HEK293T (cell line): ENCODE data around the gene ZNF487.

Experiments
- ARNT ChIP-seq: fragments of 450-650 bp; IDR thresholded peaks from 2 replicates; pipeline ENCODE4 v1.6.1; 2017; ENCODE audit warnings: mild to moderate bottlenecking
- BHLHE40 ChIP-seq: fragments of 450-650 bp; IDR thresholded peaks from 2 replicates; pipeline ENCODE4 v1.6.1; 2016; ENCODE audit warnings: mild to moderate bottlenecking, moderate library complexity, borderline replicate concordance
- CTBP1 ChIP-seq: fragments of 450-650 bp; IDR thresholded peaks from 2 replicates; pipeline ENCODE4 v1.6.1; 2016; ENCODE audit warnings: borderline replicate concordance
- ELF4 ChIP-seq: fragments of 450-650 bp; IDR thresholded peaks from 2 replicates; pipeline ENCODE4 v1.6.1; 2017; ENCODE audit warnings: antibody characterized with exemption
- FOXK2 ChIP-seq: fragments of 450-650 bp; IDR thresholded peaks from 2 replicates; pipeline ENCODE4 v1.6.1; 2016; ENCODE audit warnings: mild to moderate bottlenecking
- FOXM1 ChIP-seq: fragments of 450-650 bp; IDR thresholded peaks from 2 replicates; pipeline ENCODE4 v1.6.1; 2017; ENCODE audit warnings: mild to moderate bottlenecking, borderline replicate concordance
- NFRKB ChIP-seq: fragments of 450-650 bp; IDR thresholded peaks from 2 replicates; pipeline ENCODE4 v1.6.1; 2016; ENCODE audit warnings: mild to moderate bottlenecking, moderate library complexity
- SP1 ChIP-seq: fragments of 450-650 bp; IDR thresholded peaks from 2 replicates; pipeline ENCODE4 v1.6.1; 2017
- SUZ12 ChIP-seq: fragments of 450-650 bp; IDR thresholded peaks from 2 replicates; pipeline ENCODE4 v1.6.1; 2016; ENCODE audit warnings: mild to moderate bottlenecking
- TARDBP ChIP-seq: fragments of 450-650 bp; IDR thresholded peaks from 2 replicates; pipeline ENCODE4 v1.6.1; 2016
- ZNF384 ChIP-seq: fragments of 450-650 bp; IDR thresholded peaks from 2 replicates; pipeline ENCODE4 v1.6.1; 2016
- TF ChIP-seq, protein P1 (sequence below): fragments of 450-650 bp; IDR thresholded peaks from 2 replicates; pipeline ENCODE4 v1.6.1; 2016

DNA sequence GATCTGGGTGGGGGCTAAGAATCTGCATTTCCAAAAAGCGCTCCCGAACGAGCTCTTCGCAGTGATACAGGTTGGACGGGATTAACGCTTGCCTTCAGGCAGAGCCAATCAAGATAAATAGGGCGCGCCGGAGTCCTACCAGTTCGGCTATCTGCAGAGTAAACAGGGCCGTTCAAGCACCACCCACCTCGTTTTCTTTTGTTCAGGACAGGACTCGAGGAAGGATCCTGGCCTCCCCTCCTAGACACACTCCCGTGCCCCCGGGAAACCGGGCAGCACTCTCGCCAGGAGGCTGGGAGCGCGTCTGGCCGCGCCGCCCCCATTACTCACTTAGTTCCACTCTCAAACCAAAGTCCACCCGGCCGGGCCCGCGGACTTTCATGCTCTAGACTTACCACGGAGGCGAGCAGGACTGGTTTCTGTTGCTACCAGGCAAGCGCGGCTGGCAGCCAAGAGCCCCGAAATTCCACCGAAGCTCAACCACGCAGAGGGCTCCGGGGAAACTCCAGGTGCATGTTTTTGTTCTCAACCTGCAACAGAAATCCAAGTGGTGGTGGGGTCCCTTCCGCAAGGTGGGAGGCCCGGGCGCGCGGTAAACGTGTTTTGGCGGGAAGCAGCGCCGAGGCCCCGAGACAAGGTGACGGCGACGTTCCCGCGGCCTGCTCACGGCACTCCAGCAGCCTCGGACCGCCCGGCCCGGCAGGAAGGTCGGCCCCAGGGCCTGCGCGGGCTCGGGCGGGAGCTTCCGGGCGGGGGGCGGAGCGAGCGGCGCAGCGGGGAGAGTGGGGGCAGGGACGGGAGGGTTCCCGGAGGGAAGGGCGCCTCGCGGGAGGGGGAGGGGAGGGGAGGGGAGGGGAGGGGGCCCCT is 40.6 kb upstream of the ZNF487 start:
- TF ChIP-seq TARDBP (no peak), BHLHE40 (no peak), SP1 (no peak), SUZ12 (no peak), ARNT (no peak), CTBP1 (no peak), ZNF384 (no peak), NFRKB (no peak), ELF4 (no peak), FOXK2 (no peak), FOXM1 (no peak)
- TF ChIP-seq, protein P1, sequence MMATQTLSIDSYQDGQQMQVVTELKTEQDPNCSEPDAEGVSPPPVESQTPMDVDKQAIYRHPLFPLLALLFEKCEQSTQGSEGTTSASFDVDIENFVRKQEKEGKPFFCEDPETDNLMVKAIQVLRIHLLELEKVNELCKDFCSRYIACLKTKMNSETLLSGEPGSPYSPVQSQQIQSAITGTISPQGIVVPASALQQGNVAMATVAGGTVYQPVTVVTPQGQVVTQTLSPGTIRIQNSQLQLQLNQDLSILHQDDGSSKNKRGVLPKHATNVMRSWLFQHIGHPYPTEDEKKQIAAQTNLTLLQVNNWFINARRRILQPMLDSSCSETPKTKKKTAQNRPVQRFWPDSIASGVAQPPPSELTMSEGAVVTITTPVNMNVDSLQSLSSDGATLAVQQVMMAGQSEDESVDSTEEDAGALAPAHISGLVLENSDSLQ = no peak
